ENCODE results near the gene PLPPR1. TPM values are rescaled to one million over a fixed set of nuclear protein-coding genes. Genes with fewer than 3 reads are reported as not detected.

PLPPR1 gene
- total RNA-seq, 1 experiment from 2014 or later = 2.4 TPM

- peaks cover 23% of the 10 kb centered on the region for H3K27me3 ChIP-seq (ENCODE audit: insufficient read depth, low read length)
- H2BK5ac ChIP-seq (ENCODE audit: insufficient read length, low read length) = no peak overlapping the region
- TF ChIP-seq, protein P1, sequence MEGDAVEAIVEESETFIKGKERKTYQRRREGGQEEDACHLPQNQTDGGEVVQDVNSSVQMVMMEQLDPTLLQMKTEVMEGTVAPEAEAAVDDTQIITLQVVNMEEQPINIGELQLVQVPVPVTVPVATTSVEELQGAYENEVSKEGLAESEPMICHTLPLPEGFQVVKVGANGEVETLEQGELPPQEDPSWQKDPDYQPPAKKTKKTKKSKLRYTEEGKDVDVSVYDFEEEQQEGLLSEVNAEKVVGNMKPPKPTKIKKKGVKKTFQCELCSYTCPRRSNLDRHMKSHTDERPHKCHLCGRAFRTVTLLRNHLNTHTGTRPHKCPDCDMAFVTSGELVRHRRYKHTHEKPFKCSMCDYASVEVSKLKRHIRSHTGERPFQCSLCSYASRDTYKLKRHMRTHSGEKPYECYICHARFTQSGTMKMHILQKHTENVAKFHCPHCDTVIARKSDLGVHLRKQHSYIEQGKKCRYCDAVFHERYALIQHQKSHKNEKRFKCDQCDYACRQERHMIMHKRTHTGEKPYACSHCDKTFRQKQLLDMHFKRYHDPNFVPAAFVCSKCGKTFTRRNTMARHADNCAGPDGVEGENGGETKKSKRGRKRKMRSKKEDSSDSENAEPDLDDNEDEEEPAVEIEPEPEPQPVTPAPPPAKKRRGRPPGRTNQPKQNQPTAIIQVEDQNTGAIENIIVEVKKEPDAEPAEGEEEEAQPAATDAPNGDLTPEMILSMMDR (conservative IDR thresholded peaks at IDR 0.05) = no peak
Measured at GRCh38 chr9:101025940-101026339, 2.6 kb upstream of the PLPPR1 start.

More at GRCh38 chr9:101025940-101026339, 2.6 kb upstream of the PLPPR1 start:
- Mint-ChIP-seq H3K4me3 (no peak overlapping the region), H3K27ac (no peak overlapping the region), H3K36me3 (ENCODE audit: insufficient read depth in 1 of 3, low read depth in 3 of 3) (no peaks in the 10 kb centered on the region), H3K27me3 (ENCODE audit: low read depth) (peaks cover 53% of the 10 kb centered on the region), H3K4me1 (peaks cover 21 to 36% of the 10 kb centered on the region in 2 experiments), H3K9me3 (no peaks in the 10 kb centered on the region)
- H3K9me3 ChIP-seq (ENCODE audit: control insufficient read depth, low read depth, low read length) = no peaks in the 10 kb centered on the region
- H2BK15ac ChIP-seq (ENCODE audit: low read depth, low read length) = no peak overlapping the region
- DNase-seq = no peak
- H3K79me2 ChIP-seq (ENCODE audit: insufficient read depth, low read length) = no peaks in the 10 kb centered on the region
- H3K9ac ChIP-seq (ENCODE audit: extremely low read depth, insufficient read length, low read length) = no peak overlapping the region
- H2AK5ac ChIP-seq (ENCODE audit: insufficient read length, low read length) = no peak overlapping the region
- no peak overlapping the region for H2BK12ac ChIP-seq (ENCODE audit: insufficient read length, low read depth, low read length)
- no peaks in the 10 kb centered on the region for H3K79me1 ChIP-seq (ENCODE audit: insufficient read depth, low read depth, low read length, poor library complexity, severe bottlenecking)
- WGBS (ENCODE audit: extremely low coverage, insufficient read length, low lambda C conversion rate) = no CpG with 5 or more reads among the region's 2 CpGs
- H4K5ac ChIP-seq (ENCODE audit: insufficient read length, low read depth, low read length) = no peak overlapping the region
- no peak overlapping the region for H3K56ac ChIP-seq (ENCODE audit: insufficient read length, low read depth, low read length)
- H2BK120ac ChIP-seq (ENCODE audit: low read depth, low read length, poor library complexity, severe bottlenecking) = no peak overlapping the region
- H3K4me1 ChIP-seq (ENCODE audit: insufficient read depth, low read length) = 0 out of 2 replicates have a peak, but pooled peaks cover 2% of the 10 kb centered on the region
- no peak overlapping the region for H4K91ac ChIP-seq (ENCODE audit: insufficient read length, low read depth, low read length)
- no peak overlapping the region for H3K4me2 ChIP-seq (ENCODE audit: insufficient read depth, insufficient read length, low read length)
- H4K8ac ChIP-seq (replicated peaks; ENCODE audit: insufficient read length, low read depth, low read length) = no peak overlapping the region
- H3K14ac ChIP-seq (ENCODE audit: insufficient read depth, low read length) = no peak overlapping the region
- peaks cover 18% of the 10 kb centered on the region for H3K23me2 ChIP-seq (ENCODE audit: insufficient read length, low read depth, low read length, poor library complexity, severe bottlenecking)
- H3K23ac ChIP-seq (ENCODE audit: insufficient read length, low read depth, low read length) = no peak overlapping the region
- no peak overlapping the region for H3K4ac ChIP-seq (ENCODE audit: low read depth, low read length)
- H2AFZ ChIP-seq (ENCODE audit: low read length) = no peak overlapping the region
- no peak overlapping the region for H3K18ac ChIP-seq (ENCODE audit: insufficient read length, low read depth, low read length)
- H3K27ac ChIP-seq (ENCODE audit: insufficient read length, low read depth, low read length) = no peak overlapping the region
- H3T11ph ChIP-seq (ENCODE audit: low read length) = no peak overlapping the region
- no peaks in the 10 kb centered on the region for H4K20me1 ChIP-seq (ENCODE audit: control insufficient read depth, insufficient read depth, insufficient read length)
- H2BK20ac ChIP-seq (ENCODE audit: low read depth, low read length, poor library complexity, severe bottlenecking) = no peak overlapping the region
